RPMI7951 (cell line): ENCODE measurements around the gene NR6A1. TPM values are rescaled to one million over a fixed set of nuclear protein-coding genes. Genes with fewer than 3 reads are reported as not detected.

ENCODE experiments used
- DNase-seq: peaks from one replicate; pipeline ENCODE4 v3.0.0-alpha.2; 2012; ENCODE audit warnings: low read depth
- total RNA-seq: library from RNA; depleted of rRNA; stranded (reverse); fragments of >200 nt; shearing (Covaris generic); gene quantifications from 2 replicates; pipeline ENCODE4 v1.2.3, GENCODE V29; 2014; rRNA removed

Gene NR6A1
- total RNA-seq, 1 experiment from 2014 or later = 1.4 TPM

- no peak for DNase-seq
Observed at GRCh38 chr9:124472770-124473169, 298.3 kb downstream of the NR6A1 start.

- DNase-seq = no peak
Observed at GRCh38 chr9:124471761-124472160, 299.4 kb downstream of the NR6A1 start.

DNA sequence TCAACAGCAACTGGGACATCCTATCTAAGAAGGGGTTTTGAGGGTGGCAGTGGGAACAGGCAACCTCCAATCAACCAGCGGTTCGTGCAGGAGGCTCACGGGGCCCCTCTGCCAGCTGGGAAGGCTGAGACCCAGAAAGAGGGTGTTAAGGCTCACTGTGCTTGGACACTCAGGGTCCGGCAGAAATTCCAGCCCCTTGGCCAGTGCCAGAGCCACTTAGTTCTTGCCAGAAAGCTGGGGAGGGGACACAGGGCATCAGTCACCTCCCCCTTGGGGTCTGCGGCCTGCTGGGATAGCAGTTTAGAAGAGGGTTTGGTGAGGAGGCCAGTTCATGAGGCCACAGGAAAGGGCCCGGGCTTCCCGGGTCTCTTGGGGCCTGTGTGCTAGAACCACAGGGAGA lies 300.4 kb downstream of the NR6A1 start:
- no peak for DNase-seq

DNA sequence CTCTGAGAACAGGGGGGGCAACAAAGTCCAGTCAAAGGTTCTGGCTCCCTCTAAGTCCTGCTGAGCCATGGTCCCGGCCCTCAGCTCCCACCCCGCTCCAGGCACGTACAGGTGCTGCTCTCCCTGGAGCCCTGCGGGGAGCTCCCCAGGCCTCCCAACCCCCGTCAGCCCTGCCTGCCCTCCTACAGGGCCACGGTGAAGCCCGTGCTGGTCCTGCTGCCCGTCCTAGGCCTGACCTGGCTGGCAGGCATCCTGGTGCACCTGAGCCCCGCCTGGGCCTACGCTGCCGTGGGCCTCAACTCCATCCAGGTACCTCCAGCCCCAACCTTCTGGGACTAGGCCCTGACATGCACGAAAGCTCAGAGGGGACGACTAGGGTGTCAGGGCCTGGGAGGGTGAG lies 300.8 kb downstream of the NR6A1 start:
- no peak for DNase-seq

DNA sequence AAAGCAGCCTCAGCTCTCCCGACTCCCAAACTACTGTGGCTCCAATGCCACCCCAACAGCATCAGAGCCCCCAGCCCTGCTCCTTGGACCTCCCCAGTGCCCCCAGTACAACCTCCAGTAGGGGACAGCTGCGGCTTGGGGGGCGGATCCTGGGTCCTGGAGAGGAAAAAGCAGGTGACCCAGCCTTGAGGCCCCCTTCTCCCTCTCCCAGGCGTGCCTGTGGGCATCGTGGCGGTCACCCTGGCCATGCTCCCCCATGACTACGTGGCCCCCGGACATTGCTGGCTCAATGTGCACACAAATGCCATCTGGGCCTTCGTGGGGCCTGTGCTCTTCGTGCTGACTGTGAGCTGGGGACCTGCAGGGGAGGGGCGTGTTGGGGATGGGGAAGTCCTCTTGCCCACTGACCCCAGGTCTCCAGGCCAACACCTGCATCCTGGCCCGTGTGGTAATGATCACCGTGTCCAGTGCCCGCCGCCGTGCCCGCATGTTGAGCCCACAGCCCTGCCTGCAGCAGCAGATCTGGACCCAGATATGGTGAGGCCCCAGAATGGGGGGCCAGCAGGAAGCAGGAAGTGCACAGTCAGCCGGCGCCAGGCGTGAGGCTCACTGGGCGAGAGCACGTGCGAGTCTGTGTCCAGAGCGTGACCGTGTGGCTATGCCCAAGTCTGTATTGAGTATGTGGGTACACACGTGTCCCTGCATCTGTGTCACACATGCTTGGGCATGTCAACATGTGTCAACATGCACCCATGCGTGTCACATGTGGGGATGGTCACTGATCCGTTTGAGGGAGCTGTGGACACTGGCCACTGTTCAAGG lies 301.9 kb downstream of the NR6A1 start:
- DNase-seq = no peak

DNA sequence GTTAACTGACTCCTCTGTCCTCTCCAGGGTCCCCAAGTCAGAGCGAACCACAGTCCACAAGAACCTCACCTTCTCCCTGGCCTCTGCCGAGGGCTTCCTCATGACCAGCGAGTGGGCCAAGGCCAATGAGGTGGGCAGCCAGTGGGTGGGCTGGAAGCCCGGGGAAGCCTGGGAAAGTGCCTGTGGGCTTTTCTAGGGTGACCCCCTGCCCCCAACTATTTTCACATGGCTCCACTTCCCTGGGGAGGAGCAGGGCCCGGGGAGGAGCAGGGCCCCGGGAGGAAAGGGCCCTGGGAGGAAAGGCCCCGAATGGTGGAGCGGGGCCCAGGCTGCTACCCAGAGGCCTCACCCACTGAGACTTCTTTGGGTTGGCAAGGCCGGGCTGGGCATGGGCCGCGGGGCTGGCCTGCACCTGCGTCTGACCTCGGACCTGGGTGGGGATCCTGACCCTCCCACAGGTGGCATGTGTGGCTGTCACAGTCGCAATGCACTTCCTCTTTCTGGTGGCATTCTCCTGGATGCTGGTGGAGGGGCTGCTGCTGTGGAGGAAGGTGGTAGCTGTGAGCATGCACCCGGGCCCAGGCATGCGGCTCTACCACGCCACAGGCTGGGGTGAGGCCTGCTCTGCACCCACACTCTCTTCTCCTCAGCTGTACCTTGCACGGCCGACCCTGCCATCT lies 302.9 kb downstream of the NR6A1 start:
- no peak for DNase-seq

GRCh38 chr9:124467410-124468060 lies 303.6 kb downstream of the NR6A1 start:
- DNase-seq = no peak

Other genes with a start within 250 kb of the NR6A1 start
- gene OLFML2A, start 5.8 kb upstream of the NR6A1 start, total RNA-seq = 31.2 and 43.6 TPM in 2 replicates
- 0.12 and 0.20 TPM in 2 replicates for gene WDR38, start 82.1 kb upstream of the NR6A1 start, total RNA-seq
- 2,253 and 2,890 TPM in 2 replicates for gene RPL35, start 90.6 kb upstream of the NR6A1 start, total RNA-seq
- 21.0 and 33.8 TPM in 2 replicates for gene ARPC5L, start 90.8 kb upstream of the NR6A1 start, total RNA-seq
- gene GOLGA1, start 169.8 kb upstream of the NR6A1 start, total RNA-seq = 6.2 and 9.3 TPM in 2 replicates